HG03175 (cell line): Measurements from ENCODE around the gene PLCB2.
A peak's percentile ranks its signal among the peaks of the same experiment; 100 is the strongest.

Source experiments
- ATAC-seq: cut with Tn5 transposase; IDR thresholded peaks from one replicate; pipeline ENCODE4 v1.9.1; 2021; ENCODE audit warnings: mild to moderate bottlenecking, moderate library complexity; ENCODE audit not compliant: unreplicated experiment

The PLCB2 gene

GRCh38 chr15:40340740-40341400 is 33.1 kb upstream of the PLCB2 start, which contains the start of gene CCDC9B:
CCDC9B (minus strand) TSS chr15:40340939; CDS start chr15:40340819, 120 bp downstream.
- ATAC-seq, result no peak

GRCh38 chr15:40340038-40340739 is 32.5 kb upstream of the PLCB2 start:
- ATAC-seq, result no peak

GRCh38 chr15:40339621-40339945 is 31.8 kb upstream of the PLCB2 start:
- ATAC-seq, result no peak

GRCh38 chr15:40338921-40339620 is 31.3 kb upstream of the PLCB2 start:
- ATAC-seq, result no peak

- peak; percentile 58 for ATAC-seq
Measured at GRCh38 chr15:40338041-40338657, 30.4 kb upstream of the PLCB2 start.

- ATAC-seq, result no peak
Measured at GRCh38 chr15:40337597-40337996, 29.9 kb upstream of the PLCB2 start.

- ATAC-seq, result no peak
Measured at GRCh38 chr15:40336744-40337122, 29.0 kb upstream of the PLCB2 start.

GRCh38 chr15:40335938-40336743 is 28.4 kb upstream of the PLCB2 start:
- ATAC-seq, result no peak

- no peak for ATAC-seq
Measured at GRCh38 chr15:40334941-40335795, 27.4 kb upstream of the PLCB2 start.

- peak; percentile 13 for ATAC-seq
Measured at GRCh38 chr15:40334541-40334940, 26.8 kb upstream of the PLCB2 start.

- ATAC-seq, result peak; percentile 51
Measured at GRCh38 chr15:40333922-40334492, 26.3 kb upstream of the PLCB2 start.

GRCh38 chr15:40332113-40332781 is 24.5 kb upstream of the PLCB2 start:
- ATAC-seq, result no peak

- ATAC-seq, result no peak
Measured at GRCh38 chr15:40331637-40332036, 23.9 kb upstream of the PLCB2 start.

- ATAC-seq, result no peak
Measured at GRCh38 chr15:40331026-40331425, 23.3 kb upstream of the PLCB2 start.

- no peak for ATAC-seq
Measured at GRCh38 chr15:40330368-40330836, 22.7 kb upstream of the PLCB2 start.

GRCh38 chr15:40329804-40330203 is 22.1 kb upstream of the PLCB2 start:
- ATAC-seq, result no peak

GRCh38 chr15:40328751-40329150 is 21.0 kb upstream of the PLCB2 start:
- ATAC-seq, result no peak

- ATAC-seq, result no peak
Measured at GRCh38 chr15:40328176-40328575, 20.4 kb upstream of the PLCB2 start.

- no peak for ATAC-seq
Measured at GRCh38 chr15:40327457-40327856, 19.7 kb upstream of the PLCB2 start.
